GM18868 (cell line): ENCODE data around the gene GABRB1.
A peak's percentile ranks its signal among the peaks of the same experiment; 100 is the strongest.

Experiments used
- ATAC-seq: cut with Tn5 transposase; IDR thresholded peaks from one replicate; pipeline ENCODE4 v1.9.1; 2021; ENCODE audit warnings: mild to moderate bottlenecking, moderate library complexity; ENCODE audit not compliant: unreplicated experiment

GABRB1 gene

GRCh38 chr4:47110546-47111132, 79.3 kb downstream of the GABRB1 start:
- peak; percentile 56 for ATAC-seq

DNA sequence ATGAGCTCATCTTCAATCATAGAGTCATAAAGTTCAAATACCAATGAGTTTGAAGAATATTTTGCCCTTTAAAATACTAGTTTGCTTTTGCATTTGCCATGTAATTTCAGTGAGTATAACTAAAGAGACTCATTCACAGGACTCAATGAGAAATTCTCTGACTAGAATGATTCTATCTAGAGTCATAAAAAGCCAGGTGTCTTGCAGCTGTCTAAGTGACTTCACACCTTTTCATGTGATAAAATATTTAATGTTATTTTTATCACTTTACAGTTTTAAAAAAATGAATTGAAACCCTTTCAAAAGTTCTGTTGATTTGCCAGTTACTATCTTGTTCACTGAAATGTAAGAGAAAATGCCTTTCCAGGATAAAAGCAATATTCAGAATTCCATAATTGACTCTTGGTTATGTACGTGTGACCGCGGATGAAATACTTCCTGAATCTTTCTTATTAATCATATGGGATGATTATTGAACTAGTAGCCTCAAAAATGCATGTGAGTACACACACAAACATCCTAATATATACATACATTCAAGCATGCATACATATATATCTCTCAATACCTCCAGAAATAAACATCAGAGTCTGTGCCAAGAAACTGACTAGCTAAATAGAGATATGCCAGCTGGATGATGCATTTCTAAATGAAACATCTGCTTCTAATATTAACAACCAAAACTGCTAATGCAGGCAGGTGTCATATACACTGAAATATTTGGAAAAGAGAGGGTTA, 87.0 kb downstream of the GABRB1 start:
- no peak for ATAC-seq

DNA sequence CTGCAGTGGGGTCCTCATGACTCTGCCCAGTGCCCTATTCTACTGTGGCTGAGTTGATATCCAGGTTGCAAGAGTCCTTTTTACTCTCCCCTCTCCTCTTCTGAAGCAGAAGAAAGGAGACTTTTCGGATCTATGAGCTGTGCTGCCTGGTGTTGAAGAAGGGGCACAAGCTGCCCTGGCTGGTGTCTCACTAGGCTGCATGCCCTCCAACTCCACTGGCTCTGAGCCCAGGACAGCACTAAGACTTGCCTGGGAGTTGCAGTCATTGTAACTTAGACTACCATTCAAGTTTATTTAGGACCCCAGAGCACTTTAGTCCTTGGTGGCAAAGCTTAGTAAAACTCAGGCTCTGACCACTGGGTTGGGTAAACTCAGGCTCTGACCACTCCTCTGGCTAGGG, 89.4 kb downstream of the GABRB1 start:
- ATAC-seq, result no peak

DNA sequence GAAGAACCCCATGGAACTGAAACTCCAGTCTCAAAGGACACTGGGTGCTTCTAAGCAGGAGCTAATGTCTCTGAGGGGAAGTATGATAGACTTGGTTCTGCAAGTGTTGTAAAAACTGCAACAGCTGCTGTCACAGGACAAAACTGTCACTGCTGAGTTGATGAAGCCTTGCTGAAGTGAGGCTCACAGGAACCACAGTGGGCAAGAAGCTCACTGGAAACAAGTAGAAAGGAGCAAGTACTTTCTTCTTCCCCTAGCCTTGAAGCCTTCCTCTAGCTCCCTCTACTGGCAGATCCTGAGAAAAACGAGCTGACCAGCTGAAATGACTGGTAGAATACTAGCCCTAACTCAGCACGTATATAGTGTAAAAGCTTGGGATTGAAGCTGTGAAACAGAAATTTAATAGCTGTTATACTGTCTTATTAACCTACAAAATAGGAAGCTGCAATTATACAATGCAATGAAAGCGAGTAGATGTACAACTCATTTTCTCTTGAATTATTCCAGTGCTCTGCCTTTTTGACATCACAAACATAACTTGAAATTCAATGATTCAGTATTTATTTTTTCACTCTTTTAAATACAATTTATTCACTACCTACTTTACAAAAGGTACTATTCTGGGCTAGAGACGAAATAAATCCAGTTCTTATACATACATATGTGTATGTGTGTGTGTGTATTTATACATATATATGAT, 91.4 kb downstream of the GABRB1 start:
- peak; percentile 98 for ATAC-seq

GRCh38 chr4:47128991-47129390, 97.6 kb downstream of the GABRB1 start:
- no peak for ATAC-seq

DNA sequence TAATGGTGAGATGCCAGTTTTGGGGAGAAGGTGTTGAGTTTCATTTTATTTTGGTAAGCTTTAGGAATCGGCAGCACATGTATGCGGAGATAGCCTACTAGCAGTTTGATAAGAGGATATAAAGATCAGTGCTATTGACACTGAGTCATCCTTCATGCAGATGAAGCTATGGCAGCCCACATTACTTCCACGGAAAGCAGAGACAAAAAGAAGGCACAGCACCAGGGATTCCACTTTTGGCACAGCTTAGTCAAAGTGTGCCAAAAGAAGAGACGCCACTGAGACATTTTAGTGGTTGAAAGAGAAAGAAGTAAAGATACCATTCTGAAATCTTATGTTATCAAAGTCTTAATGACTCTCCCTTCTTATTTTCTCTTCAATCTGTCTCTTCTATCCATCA, 103.8 kb downstream of the GABRB1 start:
- no peak for ATAC-seq

GRCh38 chr4:47143261-47143660, 111.9 kb downstream of the GABRB1 start:
- ATAC-seq, result no peak

DNA sequence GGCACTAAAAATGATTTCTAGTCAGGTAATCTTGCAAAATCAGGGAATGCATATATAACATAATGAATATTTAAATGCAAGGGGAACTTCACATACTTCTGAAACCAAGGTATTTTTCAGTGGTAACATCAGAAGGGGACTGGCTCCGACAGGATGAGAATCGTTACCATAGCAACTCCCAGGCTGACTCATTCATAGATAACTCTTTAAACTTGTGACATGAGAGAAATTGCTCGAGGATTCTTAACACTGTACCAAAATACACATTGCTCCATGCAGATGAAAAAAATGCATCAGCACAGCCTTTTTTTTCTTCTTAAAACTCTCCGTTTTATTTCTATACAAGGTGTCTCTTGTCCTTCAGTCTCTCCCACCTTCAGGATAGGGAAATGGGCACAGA, 114.3 kb downstream of the GABRB1 start:
- peak; percentile 99 for ATAC-seq

DNA sequence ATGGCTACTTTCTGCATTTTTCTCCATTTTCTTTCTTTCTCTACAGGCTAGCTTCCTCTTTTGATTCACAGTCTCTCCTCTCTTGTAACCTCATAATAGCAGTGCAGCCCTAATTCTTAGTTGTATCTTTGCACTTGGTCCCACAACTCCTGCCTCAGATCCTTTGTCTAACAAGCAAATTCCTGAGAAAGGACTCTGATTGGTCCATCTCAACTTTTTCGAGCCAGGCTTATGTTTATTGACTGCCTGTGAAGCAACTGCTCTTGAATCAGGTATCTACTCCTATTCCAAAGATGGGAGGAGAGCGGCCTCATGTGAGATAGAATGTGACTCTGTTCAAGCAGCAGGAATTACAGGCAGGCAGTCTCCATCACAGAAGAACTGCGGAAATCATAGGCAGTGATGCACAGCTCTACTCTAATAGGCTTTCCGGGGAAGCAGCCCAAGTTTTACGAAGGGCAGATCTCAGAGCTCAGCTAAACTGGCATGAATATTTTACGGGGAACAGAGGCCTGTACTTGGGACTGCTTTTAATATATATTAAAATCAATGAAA, 123.5 kb downstream of the GABRB1 start:
- ATAC-seq, result no peak

DNA sequence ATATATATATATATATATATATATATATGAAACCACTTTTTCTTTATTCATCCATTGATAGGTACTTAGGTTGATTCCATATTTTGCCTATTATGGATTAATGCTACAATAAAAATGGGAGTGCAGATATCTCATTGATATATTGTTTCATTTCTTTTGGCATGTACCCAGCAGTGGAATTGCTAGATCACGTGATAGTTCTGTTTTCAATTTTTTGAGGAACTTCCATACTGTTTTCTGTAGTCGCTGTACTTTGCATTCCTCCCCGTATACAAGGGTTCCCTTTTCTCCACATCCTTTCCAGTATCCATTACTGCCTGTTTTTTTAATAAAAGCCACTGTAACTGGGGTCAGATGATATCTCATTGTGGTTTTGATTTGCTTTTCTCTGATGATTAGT, 124.6 kb downstream of the GABRB1 start:
- ATAC-seq, result no peak

- no peak for ATAC-seq
These were observed 128.7 kb downstream of the GABRB1 start for GRCh38 chr4:47160095-47160494.

DNA sequence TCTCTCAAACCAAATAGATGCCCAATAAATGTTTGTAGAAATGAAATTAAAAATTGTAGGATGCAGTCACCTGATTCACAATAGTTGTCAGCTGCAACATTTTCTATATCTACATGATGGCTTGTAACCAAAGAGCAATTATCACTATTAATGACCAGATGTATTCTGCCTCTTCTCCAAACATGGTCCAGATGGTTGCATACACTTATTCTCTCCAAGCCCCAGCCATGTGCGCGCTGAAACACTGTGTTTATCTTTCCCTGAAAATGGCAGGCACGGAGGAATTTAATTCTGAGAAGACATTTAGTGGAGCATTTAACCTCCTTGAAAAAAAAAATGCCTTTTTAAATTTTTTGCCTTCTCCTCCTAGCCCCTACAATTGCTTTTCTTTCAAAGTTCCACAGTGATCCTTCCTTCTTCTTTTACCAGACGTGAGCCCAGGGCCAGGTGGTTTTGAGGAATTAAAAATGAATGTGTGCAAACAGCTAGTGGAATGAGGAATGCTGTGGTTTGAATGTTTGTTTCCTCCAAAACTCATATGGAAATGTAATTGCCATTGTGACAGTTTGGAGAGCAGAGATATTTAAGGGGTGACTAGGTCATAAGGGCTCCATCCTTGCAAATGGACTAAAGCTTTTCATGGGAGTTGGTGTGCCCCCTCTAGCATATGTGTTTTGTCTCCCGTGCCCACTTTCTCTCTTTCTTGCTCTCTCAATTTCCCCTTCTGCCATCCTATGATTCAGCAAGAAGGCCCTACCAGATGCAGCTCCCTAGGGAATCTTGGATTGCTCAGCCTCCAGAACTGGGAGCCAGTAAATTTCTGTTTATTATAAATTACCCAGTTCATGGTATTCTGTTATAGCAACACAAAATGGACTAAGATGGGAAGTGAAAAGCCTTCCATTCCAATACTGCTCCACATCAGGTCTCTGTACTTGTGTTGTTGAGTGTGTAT, 136.0 kb downstream of the GABRB1 start:
- no peak for ATAC-seq

DNA sequence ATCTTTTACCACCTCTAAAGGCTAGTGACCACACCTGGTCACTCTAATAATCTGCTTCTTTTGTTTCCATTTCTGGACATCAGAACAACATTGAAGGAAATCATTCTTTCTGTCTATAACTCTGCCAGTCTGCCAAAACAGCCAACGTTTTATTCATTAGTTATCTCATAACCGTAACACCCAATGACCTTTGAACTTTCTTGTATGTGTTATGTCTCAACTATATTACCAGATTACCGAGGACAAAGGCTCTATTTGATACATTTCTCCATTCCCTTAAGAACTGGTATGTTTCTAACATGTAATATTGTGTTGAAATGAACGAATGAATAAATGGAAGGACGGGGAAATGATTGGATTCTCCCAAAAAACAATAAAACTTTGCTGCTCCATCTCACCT, 152.7 kb downstream of the GABRB1 start:
- ATAC-seq, result no peak

- ATAC-seq, result no peak
These were observed 154.4 kb downstream of the GABRB1 start for GRCh38 chr4:47185761-47186160.

- no peak for ATAC-seq
These were observed 156.2 kb downstream of the GABRB1 start for GRCh38 chr4:47187608-47188007.

- no peak for ATAC-seq
These were observed 161.8 kb downstream of the GABRB1 start for GRCh38 chr4:47193179-47193578.

GRCh38 chr4:47194036-47194737, 162.8 kb downstream of the GABRB1 start:
- ATAC-seq, result no peak

GRCh38 chr4:47195706-47196105, 164.3 kb downstream of the GABRB1 start:
- ATAC-seq, result no peak

DNA sequence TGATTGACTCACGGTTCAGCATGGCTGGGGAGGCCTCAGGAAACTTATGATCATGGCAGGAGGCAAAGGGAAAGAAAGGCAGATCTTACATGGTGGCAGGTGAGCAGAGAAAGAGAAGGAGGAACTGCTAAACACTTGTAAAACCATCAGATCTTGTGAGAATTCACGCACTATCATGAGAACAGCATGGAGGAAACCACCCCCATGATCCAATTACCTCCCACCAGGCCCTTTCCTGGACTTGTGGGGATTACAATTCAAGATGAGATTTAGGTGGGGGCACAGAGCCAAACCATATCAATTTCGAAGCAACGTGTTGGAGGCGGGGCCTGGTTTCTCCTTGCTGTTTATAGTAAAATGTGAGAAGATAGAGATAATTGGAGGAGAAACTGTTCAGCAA, 167.4 kb downstream of the GABRB1 start:
- ATAC-seq, result no peak

- no peak for ATAC-seq
These were observed 172.2 kb downstream of the GABRB1 start for GRCh38 chr4:47203593-47203992.
